ENCODE results near the gene CPED1.

DNA sequence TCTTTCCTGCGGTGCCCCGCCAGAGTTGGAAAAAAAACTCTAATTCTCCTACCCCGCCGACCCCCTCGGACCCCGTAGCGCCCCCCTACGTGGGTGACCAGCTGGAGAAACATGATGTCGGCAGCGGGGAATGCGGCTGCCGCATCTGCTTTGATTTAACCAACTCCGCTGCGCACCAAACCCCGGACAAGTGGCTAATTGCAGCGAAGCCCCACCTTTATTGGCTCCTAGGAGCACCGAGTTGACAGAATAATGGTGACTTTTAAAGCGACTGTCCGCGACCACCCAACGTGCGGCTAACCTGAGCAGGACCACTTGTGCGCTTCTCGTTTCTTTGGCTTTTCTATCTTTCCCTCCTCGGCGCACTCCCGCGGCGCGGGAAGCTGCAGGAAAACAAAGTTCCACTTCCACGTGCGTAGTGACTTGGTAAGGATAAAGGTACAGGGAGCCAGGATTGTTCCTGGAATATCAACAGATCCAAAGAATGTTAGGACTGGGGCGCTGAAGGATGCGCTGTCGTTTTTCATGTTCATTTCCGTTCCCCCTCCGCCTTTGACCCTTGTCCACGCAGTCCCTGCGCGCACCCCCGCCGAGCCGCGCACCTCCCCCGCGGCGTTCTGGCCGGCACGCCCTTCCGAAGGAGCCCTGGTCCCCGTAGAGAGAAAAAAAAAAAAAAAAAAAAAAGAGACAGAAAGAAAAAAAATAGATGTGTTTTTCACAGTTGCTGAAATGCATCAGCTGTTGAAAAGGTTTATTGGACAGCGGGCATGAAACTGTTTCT is 341.7 kb downstream of the CPED1 start:
- TF ChIP-seq, protein P1, sequence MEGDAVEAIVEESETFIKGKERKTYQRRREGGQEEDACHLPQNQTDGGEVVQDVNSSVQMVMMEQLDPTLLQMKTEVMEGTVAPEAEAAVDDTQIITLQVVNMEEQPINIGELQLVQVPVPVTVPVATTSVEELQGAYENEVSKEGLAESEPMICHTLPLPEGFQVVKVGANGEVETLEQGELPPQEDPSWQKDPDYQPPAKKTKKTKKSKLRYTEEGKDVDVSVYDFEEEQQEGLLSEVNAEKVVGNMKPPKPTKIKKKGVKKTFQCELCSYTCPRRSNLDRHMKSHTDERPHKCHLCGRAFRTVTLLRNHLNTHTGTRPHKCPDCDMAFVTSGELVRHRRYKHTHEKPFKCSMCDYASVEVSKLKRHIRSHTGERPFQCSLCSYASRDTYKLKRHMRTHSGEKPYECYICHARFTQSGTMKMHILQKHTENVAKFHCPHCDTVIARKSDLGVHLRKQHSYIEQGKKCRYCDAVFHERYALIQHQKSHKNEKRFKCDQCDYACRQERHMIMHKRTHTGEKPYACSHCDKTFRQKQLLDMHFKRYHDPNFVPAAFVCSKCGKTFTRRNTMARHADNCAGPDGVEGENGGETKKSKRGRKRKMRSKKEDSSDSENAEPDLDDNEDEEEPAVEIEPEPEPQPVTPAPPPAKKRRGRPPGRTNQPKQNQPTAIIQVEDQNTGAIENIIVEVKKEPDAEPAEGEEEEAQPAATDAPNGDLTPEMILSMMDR (IDR thresholded peaks at IDR 0.05; ENCODE audit: low read length): no peak
- TF ChIP-seq EZH2phosphoT487 (IDR thresholded peaks at IDR 0.05; ENCODE audit: low read length): no peak
